HG03460 (cell line): Measurements from ENCODE around the gene SETX.

Experiments
- ATAC-seq: cut with Tn5 transposase; IDR thresholded peaks from one replicate; pipeline ENCODE4 v1.9.1; 2021; ENCODE audit not compliant: unreplicated experiment

The SETX gene

GRCh38 chr9:132218208-132218607 is 136.6 kb downstream of the SETX start:
- ATAC-seq = no peak

GRCh38 chr9:132216861-132217619 is 137.7 kb downstream of the SETX start:
- no peak for ATAC-seq

- ATAC-seq = no peak
These were observed 140.7 kb downstream of the SETX start for GRCh38 chr9:132214027-132214622.

- ATAC-seq = no peak
These were observed 143.2 kb downstream of the SETX start for GRCh38 chr9:132211570-132211969.
